Renal cortex interstitium (tissue), 11 donors: ENCODE results near the gene DBNDD1. TPM values are rescaled to one million over a fixed set of nuclear protein-coding genes. Genes with fewer than 3 reads are reported as not detected.
"Not testable (repeated sequence)": the region's sequence is repeated elsewhere in the genome, so short reads cannot be mapped to it uniquely, and the experiment has no call there.

Source experiments
- DNase-seq, 11 donors: peaks; one replicate each; pipeline ENCODE4 v3.0.0-alpha.2; 2013; ENCODE audit warnings: low read depth in 9 of 11, low spot score in 4 of 11; ENCODE audit errors: extremely low read depth in 1 of 11
- polyA plus RNA-seq, 3 donors: library from polyadenylated mRNA; unstranded; fragments of 120-200 nt; gene quantifications; one replicate each; pipeline ENCODE4 v1.2.1, GENCODE V29; 2013; ENCODE audit not compliant: insufficient read length in 3 of 3

The DBNDD1 gene
- polyA plus RNA-seq, 3 donors: 9.2 to 14.7 (median 13.0) TPM

- DNase-seq: no peak
These were observed 1.1 kb upstream of the DBNDD1 start for GRCh38 chr16:90020260-90020837.

GRCh38 chr16:90019543-90020259, 445 bp upstream of the DBNDD1 start:
- DNase-seq: no peak

GRCh38 chr16:90018297-90018651, 982 bp downstream of the DBNDD1 start:
- DNase-seq: no peak

- DNase-seq: no peak
These were observed 2.8 kb downstream of the DBNDD1 start for GRCh38 chr16:90016339-90016950.

- no peak for DNase-seq
These were observed 3.5 kb downstream of the DBNDD1 start for GRCh38 chr16:90015586-90016338.

- no peak for DNase-seq
These were observed 6.1 kb downstream of the DBNDD1 start for GRCh38 chr16:90012991-90013745.

- no peak for DNase-seq
These were observed 7.3 kb downstream of the DBNDD1 start for GRCh38 chr16:90011908-90012501.

GRCh38 chr16:90011508-90011819, 7.8 kb downstream of the DBNDD1 start:
- no peak for DNase-seq

GRCh38 chr16:90010676-90011507, 8.4 kb downstream of the DBNDD1 start:
- no peak for DNase-seq

- no peak for DNase-seq
These were observed 9.9 kb downstream of the DBNDD1 start for GRCh38 chr16:90009172-90009899.

- DNase-seq: no peak
These were observed 10.5 kb downstream of the DBNDD1 start for GRCh38 chr16:90008708-90009145.

GRCh38 chr16:90007635-90008234, 11.5 kb downstream of the DBNDD1 start:
- not testable (repeated sequence) for DNase-seq

GRCh38 chr16:90007015-90007414, 12.2 kb downstream of the DBNDD1 start:
- no peak for DNase-seq

GRCh38 chr16:90005956-90006663, 13.1 kb downstream of the DBNDD1 start:
- DNase-seq: no peak

- DNase-seq: no peak
These were observed 14.7 kb downstream of the DBNDD1 start for GRCh38 chr16:90004577-90004976.

- no peak for DNase-seq
These were observed 16.5 kb downstream of the DBNDD1 start for GRCh38 chr16:90002759-90003158.
